ENCODE results near the gene TENM4.
A peak's percentile ranks its signal among the peaks of the same experiment; 100 is the strongest.

TENM4 gene

GRCh38 chr11:78812513-78813293, 628.1 kb downstream of the TENM4 start:
- no peak for DNase-seq (ENCODE audit: low read depth in 3 of 3)

GRCh38 chr11:78810559-78811009, 630.2 kb downstream of the TENM4 start:
- no peak for DNase-seq (ENCODE audit: low read depth in 3 of 3)

- DNase-seq (ENCODE audit: low read depth in 3 of 3): no peak
Observed at GRCh38 chr11:78809931-78810541, 630.8 kb downstream of the TENM4 start.

GRCh38 chr11:78808923-78809322, 631.9 kb downstream of the TENM4 start:
- no peak for DNase-seq (ENCODE audit: low read depth in 3 of 3)

GRCh38 chr11:78807351-78807750, 633.5 kb downstream of the TENM4 start:
- no peak for DNase-seq (ENCODE audit: low read depth in 3 of 3)

GRCh38 chr11:78806214-78807004, 634.4 kb downstream of the TENM4 start:
- no peak for DNase-seq (ENCODE audit: low read depth in 3 of 3)

- DNase-seq (ENCODE audit: low read depth in 3 of 3): no peak
Observed at GRCh38 chr11:78804991-78805390, 635.8 kb downstream of the TENM4 start.

- DNase-seq (ENCODE audit: low read depth in 3 of 3): no peak
Observed at GRCh38 chr11:78803995-78804394, 636.8 kb downstream of the TENM4 start.

- DNase-seq (ENCODE audit: low read depth in 3 of 3): no peak
Observed at GRCh38 chr11:78802058-78802761, 638.6 kb downstream of the TENM4 start.

- no peak for DNase-seq (ENCODE audit: low read depth in 3 of 3)
Observed at GRCh38 chr11:78801161-78801884, 639.5 kb downstream of the TENM4 start.

- no peak for DNase-seq (ENCODE audit: low read depth in 3 of 3)
Observed at GRCh38 chr11:78800756-78801155, 640.1 kb downstream of the TENM4 start.

GRCh38 chr11:78800096-78800690, 640.6 kb downstream of the TENM4 start:
- no peak for DNase-seq (ENCODE audit: low read depth in 3 of 3)

- peak in 1 of 3 experiments; percentile 37 for DNase-seq (ENCODE audit: low read depth in 3 of 3)
Observed at GRCh38 chr11:78798663-78799062, 642.2 kb downstream of the TENM4 start.

GRCh38 chr11:78797559-78797958, 643.3 kb downstream of the TENM4 start:
- no peak for DNase-seq (ENCODE audit: low read depth in 3 of 3)

- no peak for DNase-seq (ENCODE audit: low read depth in 3 of 3)
Observed at GRCh38 chr11:78796956-78797355, 643.9 kb downstream of the TENM4 start.

- DNase-seq (ENCODE audit: low read depth in 3 of 3): no peak
Observed at GRCh38 chr11:78795621-78796261, 645.1 kb downstream of the TENM4 start.

GRCh38 chr11:78791964-78792363, 648.9 kb downstream of the TENM4 start:
- no peak for DNase-seq (ENCODE audit: low read depth in 3 of 3)

- no peak for DNase-seq (ENCODE audit: low read depth in 3 of 3)
Observed at GRCh38 chr11:78791254-78791653, 649.6 kb downstream of the TENM4 start.

GRCh38 chr11:78790784-78791183, 650.0 kb downstream of the TENM4 start:
- no peak for DNase-seq (ENCODE audit: low read depth in 3 of 3)

- DNase-seq (ENCODE audit: low read depth in 3 of 3): no peak
Observed at GRCh38 chr11:78789375-78789774, 651.5 kb downstream of the TENM4 start.

Data from stimulated activated CD4-positive, alpha-beta T cell treated with anti-CD3 and anti-CD28 coated beads, TNF-alpha, amount 100 ng/mL, for 24 hours (primary cell).